ENCODE measurements around the gene RELCH. TPM values are rescaled to one million over a fixed set of nuclear protein-coding genes. Genes with fewer than 3 reads are reported as not detected.

Gene RELCH
- total RNA-seq (10 to 100 TPM in 2 of 4 donors, 1 to 10 TPM in 2; 7.8 to 13.4 (median 10.9) TPM), polyA plus RNA-seq (10 to 100 TPM in 1 of 3 donors, 1 to 10 TPM in 2; 3.5 to 13.0 (median 4.4) TPM)
- long read RNA-seq, donor 1, partial matches to known transcripts, result 0 of 2 reads
- long read RNA-seq, donor 1, other reads (novel, unspliced or antisense), result 2 of 2 reads
- long read RNA-seq, donor 2, full-length matches to known transcripts, result 2 of 19 reads
- long read RNA-seq, donor 2, partial matches to known transcripts, result 4 of 19 reads
- long read RNA-seq, donor 2, other reads (novel, unspliced or antisense), result 13 of 19 reads

- DNase-seq (peak; percentile 91 to 95), ATAC-seq (peak; percentile 95 to 99 (median 99))
- Histone ChIP-seq H3K9me3 (no peaks in the 10 kb centered on the region), H3K27me3 (ENCODE audit: insufficient read depth in 3 of 3, low read length in 2 of 3) (no peaks in the 10 kb centered on the region), H3K27ac (peak within 1 kb of the TSS; percentile 84), H3K4me1 (peaks cover 36% of the 10 kb centered on the region), H3K4me3 (peak within 1 kb of the TSS; percentile 100), H3K36me3 (ENCODE audit: insufficient read depth in 1 of 2, low read depth in 1 of 2) (peaks cover 0 to 2% of the 10 kb centered on the region in 2 donors)
- TF ChIP-seq CTCF (IDR thresholded peaks at IDR 0.05), result no peak
- intact Hi-C loops (cut with DNase I), result loop anchor here (2.0 to 10.0 kb wide), 5 partner anchors 60 to 798 kb away; partner anchors contain the start of gene PHLPP1 (in 1 of the 2)
- 0% methylated on average over 54 to 55 of the region's 55 CpGs for WGBS, 3 donors
Measured at GRCh38 chr18:62186774-62187542, at the start of gene RELCH, which contains the start of gene PIGN. Gene RELCH, plus strand, starts transcription at chr18:62187255. Its CDS starts 251 bp downstream, at chr18:62187506. Gene PIGN, minus strand, starts transcription at chr18:62187056. Its CDS starts 25,703 bp downstream, at chr18:62161353.

- intact Hi-C loops (cut with DNase I), result loop anchor here in 1 of 2 donors (10.0 kb wide), 2 partner anchors 554 to 584 kb away; no protein-coding TSS in a partner anchor
- Histone ChIP-seq H3K4me3 (no peak overlapping the region), H3K9me3 (no peaks in the 10 kb centered on the region), H3K27me3 (ENCODE audit: insufficient read depth in 3 of 3, low read length in 2 of 3) (no peaks in the 10 kb centered on the region), H3K36me3 (ENCODE audit: insufficient read depth in 1 of 2, low read depth in 1 of 2) (peaks cover 0 to 67% of the 10 kb centered on the region in 2 donors), H3K4me1 (no peaks in the 10 kb centered on the region), H3K27ac (no peak overlapping the region)
- ATAC-seq, result no peak
- WGBS, 3 donors, result 97 to 98% (median 97%) methylated on average over 2 of the region's 2 CpGs
- DNase-seq, result no peak
- TF ChIP-seq CTCF (IDR thresholded peaks at IDR 0.05), result no peak
Measured at GRCh38 chr18:62138461-62139235, 48.4 kb upstream of the RELCH start.

- H3K27ac ChIP-seq, result no peak overlapping the region
- no peak for TF ChIP-seq CTCF (IDR thresholded peaks at IDR 0.05)
- no peaks in the 10 kb centered on the region for H3K9me3 ChIP-seq
- intact Hi-C loops (cut with DNase I), result no loop called here
- H3K27me3 ChIP-seq (ENCODE audit: insufficient read depth in 3 of 3, low read length in 2 of 3), result no peaks in the 10 kb centered on the region
- no peaks in the 10 kb centered on the region for H3K4me1 ChIP-seq
- 48 to 97% (median 90%) methylated on average over 1 of the region's 1 CpG for WGBS, 3 donors
- no peak overlapping the region for H3K4me3 ChIP-seq
- ATAC-seq (no peak), DNase-seq (no peak)
- peaks cover 0 to 77% of the 10 kb centered on the region in 2 donors for H3K36me3 ChIP-seq (ENCODE audit: insufficient read depth in 1 of 2, low read depth in 1 of 2)
Measured at GRCh38 chr18:62140259-62140658, 46.8 kb upstream of the RELCH start.

GRCh38 chr18:62144338-62144737, 42.7 kb upstream of the RELCH start:
- Histone ChIP-seq H3K27ac (no peak overlapping the region), H3K9me3 (no peaks in the 10 kb centered on the region), H3K4me3 (no peak overlapping the region), H3K4me1 (no peaks in the 10 kb centered on the region), H3K27me3 (ENCODE audit: insufficient read depth in 3 of 3, low read length in 2 of 3) (no peaks in the 10 kb centered on the region), H3K36me3 (ENCODE audit: insufficient read depth in 1 of 2, low read depth in 1 of 2) (peaks cover 0 to 54% of the 10 kb centered on the region in 2 donors)
- 60 to 79% (median 63%) methylated on average over 2 of the region's 2 CpGs for WGBS, 3 donors
- TF ChIP-seq CTCF (IDR thresholded peaks at IDR 0.05), result no peak
- DNase-seq (no peak), ATAC-seq (peak in 1 of 4 donors; percentile 50)
- intact Hi-C loops (cut with DNase I), result no loop called here

Data from psoas muscle (tissue), 8 donors.